Mammary epithelial cell (primary cell): ENCODE measurements around the gene SNAPC5.

ENCODE experiments used
- CTCF ChIP-seq, 2 donors: IDR thresholded peaks in 1 of 2; conservative IDR thresholded peaks in 1 of 2; 2 replicates each; pipeline ENCODE4 v1.5.1; 2011 to 2012; ENCODE audit warnings: inconsistent platforms in 2 of 2, low read length in 2 of 2, mild to moderate bottlenecking in 2 of 2, control low read depth in 1 of 2, low read depth in 1 of 2; ENCODE audit not compliant: insufficient read depth in 1 of 2; ENCODE audit errors: extremely low read depth in 1 of 2
- EZH2 ChIP-seq: IDR thresholded peaks from 2 replicates; pipeline ENCODE4 v1.6.1; 2012; ENCODE audit warnings: low read length, inconsistent platforms, borderline replicate concordance

GRCh38 chr15:66476535-66476934, 21.0 kb downstream of the SNAPC5 start:
- TF ChIP-seq CTCF (conservative IDR thresholded peaks at IDR 0.05 in 1 of 2, IDR thresholded peaks at IDR 0.05 in 1 of 2; ENCODE audit: extremely low read depth in 1 of 2, insufficient read depth in 1 of 2, low read depth in 1 of 2, low read length in 2 of 2) = no peak
- TF ChIP-seq EZH2 = no peak
